NCI-H1105 treated with DMSO at 0.1 percent for 48 hours (cell line): ENCODE data around the gene C10orf71.

Experiments
- DNase-seq: peaks from one replicate; lab custom pipeline; 2025; lab: John Stamatoyannopoulos, UW

Gene C10orf71

GRCh38 chr10:49292565-49293207 lies 6.3 kb upstream of the C10orf71 start:
- DNase-seq, result no peak

GRCh38 chr10:49293208-49293603 lies 5.8 kb upstream of the C10orf71 start:
- no peak for DNase-seq

GRCh38 chr10:49294731-49295130 lies 4.2 kb upstream of the C10orf71 start:
- no peak for DNase-seq

- DNase-seq, result no peak
Measured at GRCh38 chr10:49295297-49295696, 3.7 kb upstream of the C10orf71 start.

GRCh38 chr10:49296382-49296781 lies 2.6 kb upstream of the C10orf71 start:
- DNase-seq, result no peak

- no peak for DNase-seq
Measured at GRCh38 chr10:49296836-49297235, 2.1 kb upstream of the C10orf71 start.

- no peak for DNase-seq
Measured at GRCh38 chr10:49297818-49298670, 926 bp upstream of the C10orf71 start.

GRCh38 chr10:49298671-49298982 lies 343 bp upstream of the C10orf71 start:
- no peak for DNase-seq

GRCh38 chr10:49299816-49300139 lies 808 bp downstream of the C10orf71 start:
- DNase-seq, result no peak

GRCh38 chr10:49300140-49300974 lies 1.4 kb downstream of the C10orf71 start:
- no peak for DNase-seq

- DNase-seq, result no peak
Measured at GRCh38 chr10:49301302-49301701, 2.3 kb downstream of the C10orf71 start.

- DNase-seq, result no peak
Measured at GRCh38 chr10:49302088-49302487, 3.1 kb downstream of the C10orf71 start.

GRCh38 chr10:49303711-49304110 lies 4.7 kb downstream of the C10orf71 start:
- no peak for DNase-seq

GRCh38 chr10:49304137-49304536 lies 5.2 kb downstream of the C10orf71 start:
- DNase-seq, result no peak

GRCh38 chr10:49307921-49308320 lies 9.0 kb downstream of the C10orf71 start:
- DNase-seq, result no peak

GRCh38 chr10:49308881-49309280 lies 9.9 kb downstream of the C10orf71 start:
- DNase-seq, result no peak

- no peak for DNase-seq
Measured at GRCh38 chr10:49309691-49310411, 10.9 kb downstream of the C10orf71 start.

GRCh38 chr10:49310460-49310859 lies 11.5 kb downstream of the C10orf71 start:
- no peak for DNase-seq

- DNase-seq, result no peak
Measured at GRCh38 chr10:49310901-49311554, 12.1 kb downstream of the C10orf71 start.

GRCh38 chr10:49311555-49312236 lies 12.7 kb downstream of the C10orf71 start:
- no peak for DNase-seq

GRCh38 chr10:49312246-49312869 lies 13.4 kb downstream of the C10orf71 start:
- DNase-seq, result no peak
